ENCODE measurements around the gene SHANK3. TPM values are rescaled to one million over a fixed set of nuclear protein-coding genes. Genes with fewer than 3 reads are reported as not detected.

Gene SHANK3
- total and polyA plus RNA-seq, 2 of the 4 experiments (the other 2 are of a cell fraction), result 0.18 to 1.5 TPM

- no peak overlapping the region for H2BK20ac ChIP-seq (ENCODE audit: low read depth, low read length)
- DNase-seq (no peak), ATAC-seq (ENCODE audit: low read depth) (no peak)
- no peaks in the 10 kb centered on the region for H3K4me1 ChIP-seq (ENCODE audit: control insufficient read depth, insufficient read depth, low read length)
- CTCF ChIA-PET, result no interaction called here
- in situ Hi-C loops (cut with MboI; ENCODE audit: low sequenced_read_pairs) (no loop called here), intact Hi-C loops (cut with micrococcal nuclease) (no loop called here), dilution Hi-C loops (cut with HindIII; ENCODE audit: low sequenced_read_pairs, unreplicated experiment) (no loop called here)
- BruUV-seq (replicated peaks), result no TSS peak
- no peak overlapping the region for H3K14ac ChIP-seq (replicated peaks; ENCODE audit: low read depth, low read length)
- no peak overlapping the region for H3K18ac ChIP-seq (ENCODE audit: low read depth, low read length)
- H2BK120ac ChIP-seq (ENCODE audit: low read depth, low read length), result no peak overlapping the region
- no peak overlapping the region for H3K23ac ChIP-seq (ENCODE audit: low read depth, low read length)
- no peak overlapping the region for H3K4ac ChIP-seq (ENCODE audit: low read depth, low read length)
- no peaks in the 10 kb centered on the region for H3K36me3 ChIP-seq (ENCODE audit: control insufficient read depth, insufficient read depth, low read length)
- no peak overlapping the region for H3K4me2 ChIP-seq (ENCODE audit: low read depth, low read length)
- TF ChIP-seq SMC3 (IDR thresholded peaks at IDR 0.05; ENCODE audit: low read depth, low read length) (no peak), ELK1 (IDR thresholded peaks at IDR 0.05; ENCODE audit: borderline replicate concordance, low read depth, low read length) (no peak), RCOR1 (IDR thresholded peaks at IDR 0.05; ENCODE audit: insufficient replicate concordance, low read length) (no peak), MAZ (IDR thresholded peaks at IDR 0.05; ENCODE audit: borderline replicate concordance, low read depth, low read length) (no peak), BHLHE40 (IDR thresholded peaks at IDR 0.05; ENCODE audit: low read depth, low read length) (no peak), CTCF (conservative IDR thresholded peaks at IDR 0.05; ENCODE audit: low read depth, low read length) (no peak), POLR2A (IDR thresholded peaks at IDR 0.05; ENCODE audit: low read depth, low read length) (no peak), FOS (IDR thresholded peaks at IDR 0.05; ENCODE audit: low read depth, low read length) (no peak), NFE2L2 (IDR thresholded peaks at IDR 0.05; ENCODE audit: low read depth, low read length) (no peak), MAFK (IDR thresholded peaks at IDR 0.05; ENCODE audit: low read depth, low read length) (no peak), MXI1 (IDR thresholded peaks at IDR 0.05; ENCODE audit: borderline replicate concordance, low read depth, low read length) (no peak), CHD1 (IDR thresholded peaks at IDR 0.05; ENCODE audit: low read depth, low read length) (no peak), CEBPB (IDR thresholded peaks at IDR 0.05; ENCODE audit: low read depth, low read length) (no peak), RFX5 (IDR thresholded peaks at IDR 0.05; ENCODE audit: low read depth, low read length) (no peak), RAD21 (IDR thresholded peaks at IDR 0.05; ENCODE audit: low read length) (no peak)
- TF ChIP-seq, protein P1, sequence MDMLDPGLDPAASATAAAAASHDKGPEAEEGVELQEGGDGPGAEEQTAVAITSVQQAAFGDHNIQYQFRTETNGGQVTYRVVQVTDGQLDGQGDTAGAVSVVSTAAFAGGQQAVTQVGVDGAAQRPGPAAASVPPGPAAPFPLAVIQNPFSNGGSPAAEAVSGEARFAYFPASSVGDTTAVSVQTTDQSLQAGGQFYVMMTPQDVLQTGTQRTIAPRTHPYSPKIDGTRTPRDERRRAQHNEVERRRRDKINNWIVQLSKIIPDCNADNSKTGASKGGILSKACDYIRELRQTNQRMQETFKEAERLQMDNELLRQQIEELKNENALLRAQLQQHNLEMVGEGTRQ (IDR thresholded peaks at IDR 0.05; ENCODE audit: low read depth, low read length), result no peak
- H2BK15ac ChIP-seq (ENCODE audit: low read depth, low read length), result no peak overlapping the region
- no peak overlapping the region for H4K91ac ChIP-seq (ENCODE audit: insufficient read depth, low read depth, low read length)
- H3K4me3 ChIP-seq (ENCODE audit: insufficient read depth, low read depth, low read length), result no peak overlapping the region
- H3K9me1 ChIP-seq (ENCODE audit: insufficient read depth, low read length), result no peaks in the 10 kb centered on the region
- no peaks in the 10 kb centered on the region for H4K20me1 ChIP-seq (ENCODE audit: insufficient read depth, low read length)
- no peaks in the 10 kb centered on the region for H3K9me3 ChIP-seq (ENCODE audit: control insufficient read depth, insufficient read depth, low read length)
- peak overlapping the region; percentile 39 for H2AFZ ChIP-seq (replicated peaks; ENCODE audit: low read length, poor library complexity)
- no peak overlapping the region for H4K8ac ChIP-seq (ENCODE audit: low read depth in 2 of 2, low read length in 2 of 2)
- no peak overlapping the region for H2AK5ac ChIP-seq (ENCODE audit: low read depth, low read length)
- no peak overlapping the region for H4K5ac ChIP-seq (ENCODE audit: low read depth, low read length)
- peaks cover 6% of the 10 kb centered on the region for H3K27me3 ChIP-seq (ENCODE audit: control insufficient read depth, insufficient read depth, low read length)
- 50% methylated on average over 1 of the region's 8 CpGs; no CpG with 5 or more reads in 1 of the 2 experiments for WGBS, 2 experiments (ENCODE audit: extremely low coverage in 2 of 2, insufficient read length in 1 of 2)
- H2BK5ac ChIP-seq (ENCODE audit: low read depth, low read length, poor library complexity, severe bottlenecking), result no peak overlapping the region
- POLR2A ChIA-PET (ENCODE audit: unreplicated experiment), result no interaction called here
- H3K56ac ChIP-seq (ENCODE audit: extremely low read depth, insufficient read depth, low read length), result no peak overlapping the region
- no peak overlapping the region for H3K27ac ChIP-seq (ENCODE audit: insufficient read depth, low read length)
- no peak overlapping the region for H3K9ac ChIP-seq (ENCODE audit: low read depth, low read length)
- no peaks in the 10 kb centered on the region for H3K79me1 ChIP-seq (ENCODE audit: low read depth in 1 of 2, low read length in 2 of 2)
- H2AK9ac ChIP-seq (replicated peaks; ENCODE audit: low read depth, low read length, poor library complexity), result no peak overlapping the region
Measured at GRCh38 chr22:50684501-50684900, 11.9 kb downstream of the SHANK3 start.

Measured in IMR-90 (cell line).